Activated T-helper 17 cell treated with anti-CD3 and anti-CD28 coated beads, Interleukin-2, amount 50 U/mL, for 72 hours (primary cell): ENCODE results near the gene RGS6. TPM values are rescaled to one million over a fixed set of nuclear protein-coding genes. Genes with fewer than 3 reads are reported as not detected.

ENCODE experiments used
- ATAC-seq: fragments of 150-1000 bp; cut with Tn5 transposase; replicated peaks from 2 replicates; pipeline ENCODE4 v1.10.0; 2021; ENCODE audit warnings: mild to moderate bottlenecking, moderate library complexity
- H3K27ac Mint-ChIP-seq: one replicate; pipeline ENCODE4 v1.8.0; 2022; ENCODE audit warnings: mixed read lengths
- H3K27me3 Mint-ChIP-seq: one replicate; pipeline ENCODE4 v1.8.0; 2022; ENCODE audit warnings: mixed read lengths
- H3K36me3 Mint-ChIP-seq: one replicate; pipeline ENCODE4 v1.8.0; 2022; ENCODE audit warnings: low read depth, mild to moderate bottlenecking, mixed read lengths
- H3K4me1 Mint-ChIP-seq: one replicate; pipeline ENCODE4 v1.8.0; 2022; ENCODE audit warnings: mixed read lengths
- H3K4me3 Mint-ChIP-seq: one replicate; pipeline ENCODE4 v1.8.0; 2022; ENCODE audit warnings: mild to moderate bottlenecking, mixed read lengths
- H3K9me3 Mint-ChIP-seq: one replicate; pipeline ENCODE4 v1.8.0; 2022; ENCODE audit warnings: mixed read lengths
- total RNA-seq, 2 donors: library from RNA; stranded (reverse); gene quantifications; one replicate each; pipeline ENCODE4 v1.2.3, GENCODE V29; 2022

RGS6 gene
- total RNA-seq, 2 donors from 2014 or later: 1.5 to 1.6 TPM

DNA sequence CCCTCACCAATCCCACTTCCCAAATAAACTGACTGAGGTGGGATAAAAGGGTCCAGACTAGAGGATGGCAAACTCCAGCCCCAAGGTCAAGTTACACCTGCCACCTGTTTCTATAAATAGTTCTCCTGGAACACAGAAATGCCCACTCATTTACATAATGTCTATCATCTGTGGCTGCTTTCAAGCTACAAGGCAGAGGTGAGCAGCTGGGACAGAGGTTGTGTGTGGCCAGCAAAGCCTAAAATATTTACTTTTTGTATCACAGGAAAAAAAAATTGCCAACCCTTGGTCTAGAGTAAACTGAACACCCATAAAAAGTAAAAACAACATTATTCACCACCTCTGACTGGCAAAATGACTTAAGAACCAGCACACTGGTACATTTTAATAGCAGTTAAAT is 269.4 kb downstream of the RGS6 start:
- peaks cover 17% of the 10 kb centered on the region for H3K27me3 Mint-ChIP-seq
- no peak overlapping the region for H3K4me3 Mint-ChIP-seq
- no peak overlapping the region for H3K27ac Mint-ChIP-seq
- no peaks in the 10 kb centered on the region for H3K36me3 Mint-ChIP-seq
- no peaks in the 10 kb centered on the region for H3K4me1 Mint-ChIP-seq
- peaks cover 5% of the 10 kb centered on the region for H3K9me3 Mint-ChIP-seq
- no peak for ATAC-seq

DNA sequence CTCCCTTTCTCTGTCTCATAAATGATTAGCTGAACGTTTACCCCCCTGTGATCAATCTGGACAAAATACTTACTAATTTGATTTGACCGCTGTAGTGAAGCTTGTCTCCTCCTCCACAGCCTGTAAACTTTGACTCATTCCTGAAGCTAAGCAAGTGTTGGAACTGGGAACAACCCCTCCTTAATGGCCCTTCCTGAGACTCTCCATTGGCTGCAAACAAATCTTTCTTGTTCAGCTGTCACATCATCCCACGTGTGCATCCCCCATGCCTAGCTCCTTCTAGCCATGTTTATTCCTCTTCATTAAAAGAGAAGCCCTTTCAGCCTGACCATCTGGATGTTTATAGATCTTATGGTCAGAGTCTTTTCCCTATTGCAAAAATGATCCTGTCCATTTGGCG is 281.2 kb downstream of the RGS6 start:
- Mint-ChIP-seq H3K4me3 (no peak overlapping the region), H3K4me1 (no peaks in the 10 kb centered on the region), H3K9me3 (peaks cover 3% of the 10 kb centered on the region), H3K27ac (no peak overlapping the region), H3K36me3 (no peaks in the 10 kb centered on the region), H3K27me3 (peaks cover 29% of the 10 kb centered on the region)
- no peak for ATAC-seq

DNA sequence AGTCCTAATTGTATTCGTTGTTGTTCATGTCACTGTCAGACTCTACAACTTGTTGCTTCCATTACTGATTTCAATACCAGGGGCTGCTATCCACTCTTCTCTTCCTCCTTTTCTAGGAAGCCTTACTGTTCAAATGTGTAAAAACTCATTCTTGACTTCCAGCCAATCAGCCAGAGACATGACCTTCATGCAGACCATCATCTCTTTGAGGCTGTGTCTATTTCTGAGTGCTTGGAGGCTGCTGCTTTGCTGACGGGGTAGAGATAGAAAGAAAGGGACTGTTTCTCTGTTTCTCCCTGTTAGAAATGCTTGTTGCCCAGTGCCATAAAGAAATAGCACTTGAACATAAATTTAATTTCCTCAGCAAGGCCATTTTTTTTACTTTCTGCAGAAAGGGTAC is 282.9 kb downstream of the RGS6 start:
- Mint-ChIP-seq H3K9me3 (peaks cover 3% of the 10 kb centered on the region), H3K36me3 (no peaks in the 10 kb centered on the region), H3K27me3 (peaks cover 29% of the 10 kb centered on the region), H3K27ac (no peak overlapping the region), H3K4me1 (no peaks in the 10 kb centered on the region), H3K4me3 (no peak overlapping the region)
- ATAC-seq: no peak

DNA sequence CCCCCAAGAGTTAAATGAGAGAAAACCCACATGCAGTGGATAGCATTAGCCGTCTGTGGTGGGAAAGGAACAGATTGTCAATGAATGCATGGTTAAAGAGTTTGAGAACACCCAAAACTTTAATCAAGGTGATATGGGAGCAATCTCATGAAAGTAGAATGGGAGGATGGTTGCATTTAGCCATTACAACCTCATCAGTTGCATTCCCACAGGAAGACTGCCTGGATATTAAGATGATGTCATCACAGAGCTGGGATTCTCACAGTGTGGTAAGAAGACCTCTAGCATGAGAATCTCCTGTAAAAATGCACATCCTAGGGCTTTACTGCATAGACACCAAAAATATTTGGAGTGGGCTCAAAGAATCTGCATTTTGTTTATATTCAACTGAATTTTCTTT is 284.9 kb downstream of the RGS6 start:
- no peaks in the 10 kb centered on the region for H3K36me3 Mint-ChIP-seq
- H3K27me3 Mint-ChIP-seq: peaks cover 24% of the 10 kb centered on the region
- no peak for ATAC-seq
- H3K4me1 Mint-ChIP-seq: no peaks in the 10 kb centered on the region
- peaks cover 11% of the 10 kb centered on the region for H3K9me3 Mint-ChIP-seq
- no peak overlapping the region for H3K4me3 Mint-ChIP-seq
- H3K27ac Mint-ChIP-seq: no peak overlapping the region

DNA sequence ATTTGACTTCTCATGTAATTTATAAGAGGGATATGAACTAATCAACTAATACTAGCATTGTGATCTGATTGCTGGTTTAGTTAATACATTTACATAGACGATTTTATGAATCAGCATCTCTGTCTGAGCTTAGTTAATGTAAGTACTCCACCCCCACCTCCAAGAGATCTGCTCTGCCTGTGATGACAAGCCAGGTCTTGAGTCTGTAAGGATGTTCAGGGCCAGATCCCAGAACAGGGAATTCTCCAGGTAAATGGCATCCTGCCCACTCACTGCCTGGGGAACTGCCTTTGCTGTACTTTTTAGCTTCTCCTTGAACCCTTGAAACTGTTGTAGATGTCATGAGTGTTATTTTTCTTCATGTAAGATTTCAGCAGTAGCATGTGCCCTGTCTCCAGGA is 289.8 kb downstream of the RGS6 start:
- Mint-ChIP-seq H3K36me3 (no peaks in the 10 kb centered on the region), H3K4me3 (no peak overlapping the region), H3K27ac (no peak overlapping the region), H3K27me3 (peaks cover 7% of the 10 kb centered on the region), H3K9me3 (peaks cover 7% of the 10 kb centered on the region), H3K4me1 (no peaks in the 10 kb centered on the region)
- no peak for ATAC-seq

DNA sequence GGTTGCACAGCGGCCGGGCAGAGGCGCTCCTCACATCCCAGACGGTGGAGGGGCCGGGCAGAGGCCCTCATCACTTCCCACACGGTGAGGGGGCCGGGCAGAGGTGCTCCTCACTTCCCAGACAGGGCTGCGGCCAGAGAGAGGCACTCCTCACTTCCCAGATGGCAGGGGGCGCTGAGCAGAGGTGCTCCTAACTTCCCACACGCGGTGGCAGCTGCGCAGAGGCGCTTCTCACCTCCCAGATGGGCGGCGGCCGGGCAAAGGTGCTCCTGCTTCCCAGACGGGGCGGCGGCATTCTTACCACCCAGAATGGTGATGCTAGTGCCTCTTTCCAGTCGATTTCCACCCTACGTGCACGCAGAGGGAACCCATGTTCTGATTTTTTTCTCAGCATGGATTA is 304.4 kb downstream of the RGS6 start:
- H3K36me3 Mint-ChIP-seq: no peaks in the 10 kb centered on the region
- H3K27ac Mint-ChIP-seq: no peak overlapping the region
- H3K4me1 Mint-ChIP-seq: no peaks in the 10 kb centered on the region
- no peaks in the 10 kb centered on the region for H3K9me3 Mint-ChIP-seq
- peaks cover 16% of the 10 kb centered on the region for H3K27me3 Mint-ChIP-seq
- ATAC-seq: no peak
- H3K4me3 Mint-ChIP-seq: no peak overlapping the region

DNA sequence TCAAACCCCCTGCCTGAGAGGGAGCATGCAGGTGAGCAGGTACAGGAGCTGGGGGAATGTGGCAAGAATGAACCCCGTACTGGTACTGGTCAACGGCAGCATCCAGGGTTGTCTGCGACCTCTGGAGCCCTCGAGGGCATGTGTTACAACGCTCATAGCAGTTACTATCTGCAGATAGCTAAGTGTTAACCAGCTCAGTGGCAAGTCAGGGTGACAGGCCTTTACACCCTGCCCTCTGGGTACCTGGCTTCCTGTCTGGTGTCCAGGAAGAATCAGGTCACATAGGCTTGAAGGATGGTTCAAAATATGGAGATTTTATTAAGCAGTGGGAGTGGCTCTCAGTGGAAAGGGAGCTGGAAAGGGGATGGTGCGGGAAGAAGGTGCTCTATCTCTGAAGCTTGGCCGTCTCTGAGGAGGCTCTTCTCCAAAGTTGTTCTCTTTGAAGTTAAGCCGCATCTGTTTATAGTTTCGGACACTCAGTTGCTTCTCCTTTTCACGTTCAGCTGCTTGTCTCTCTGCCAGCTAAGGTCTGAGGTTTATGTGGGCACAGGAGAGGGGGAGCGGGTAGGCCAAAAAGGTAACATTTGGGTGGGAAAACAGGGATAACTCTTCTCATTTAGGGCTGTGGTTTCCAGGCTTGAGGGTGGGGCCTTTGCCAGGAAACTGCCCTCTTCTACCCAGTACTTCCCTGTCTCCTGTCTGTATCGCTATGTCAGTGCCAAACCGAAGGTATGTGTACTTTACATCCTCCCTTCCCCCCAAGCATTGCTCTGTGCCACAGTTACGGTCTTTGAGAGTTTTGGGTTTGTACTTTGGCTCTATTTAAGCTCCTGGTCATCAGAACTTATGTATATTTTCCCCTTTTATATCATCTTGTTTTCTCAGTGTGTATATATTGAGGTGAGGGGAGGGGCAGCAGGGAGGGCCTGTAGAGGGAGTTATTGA is 305.8 kb downstream of the RGS6 start:
- no peak overlapping the region for H3K4me3 Mint-ChIP-seq
- H3K27ac Mint-ChIP-seq: no peak overlapping the region
- H3K4me1 Mint-ChIP-seq: no peaks in the 10 kb centered on the region
- no peaks in the 10 kb centered on the region for H3K9me3 Mint-ChIP-seq
- peaks cover 15% of the 10 kb centered on the region for H3K27me3 Mint-ChIP-seq
- H3K36me3 Mint-ChIP-seq: no peaks in the 10 kb centered on the region
- no peak for ATAC-seq

DNA sequence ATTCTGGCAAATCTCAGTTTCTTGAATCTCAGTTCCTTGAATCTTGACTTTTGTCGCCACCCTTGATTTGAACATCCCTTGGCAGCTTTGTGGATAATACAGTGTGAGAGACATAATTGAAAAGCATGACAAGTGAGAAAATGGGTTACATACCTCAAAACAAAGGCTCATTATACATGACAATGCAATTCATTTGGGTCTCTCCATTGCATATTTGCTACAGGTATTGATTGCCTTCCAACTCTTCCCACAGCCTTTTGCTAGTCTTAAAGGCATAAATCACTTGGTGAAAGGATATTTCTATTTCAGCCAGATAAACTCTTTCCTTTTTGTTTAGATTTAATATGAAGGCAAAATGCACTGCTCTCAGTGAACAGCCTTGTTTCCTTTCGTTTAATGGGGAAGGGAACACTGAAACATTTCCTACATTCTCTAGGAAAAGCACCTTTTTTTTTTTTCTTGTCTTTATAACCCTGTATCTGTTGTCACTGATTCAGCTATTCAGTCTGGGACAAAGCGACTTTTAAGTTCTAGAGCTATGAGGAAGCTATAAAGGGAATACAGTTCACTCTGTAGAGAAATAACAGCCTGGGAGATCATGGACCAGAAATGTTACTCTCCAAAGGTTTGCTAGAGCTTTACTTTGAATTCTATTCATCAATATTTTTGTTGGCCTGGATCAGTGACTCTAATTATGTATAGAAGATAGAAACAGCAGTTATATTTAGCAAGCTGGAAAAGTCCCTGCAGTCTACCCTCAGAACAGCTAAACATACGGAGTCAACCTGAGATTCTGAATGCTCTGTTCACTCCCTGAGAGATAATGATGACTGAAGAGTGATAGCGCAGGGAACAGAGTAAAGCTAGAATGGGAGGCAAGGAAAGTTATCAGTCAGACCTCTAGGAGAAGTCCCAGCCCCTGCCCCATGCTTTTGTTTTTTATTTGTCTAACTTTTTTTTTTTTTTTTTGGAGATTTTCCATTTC is 311.4 kb downstream of the RGS6 start:
- no peak overlapping the region for H3K4me3 Mint-ChIP-seq
- H3K27ac Mint-ChIP-seq: no peak overlapping the region
- peaks cover 12% of the 10 kb centered on the region for H3K9me3 Mint-ChIP-seq
- H3K36me3 Mint-ChIP-seq: no peaks in the 10 kb centered on the region
- H3K27me3 Mint-ChIP-seq: peaks cover 40% of the 10 kb centered on the region
- no peak for ATAC-seq
- no peaks in the 10 kb centered on the region for H3K4me1 Mint-ChIP-seq

DNA sequence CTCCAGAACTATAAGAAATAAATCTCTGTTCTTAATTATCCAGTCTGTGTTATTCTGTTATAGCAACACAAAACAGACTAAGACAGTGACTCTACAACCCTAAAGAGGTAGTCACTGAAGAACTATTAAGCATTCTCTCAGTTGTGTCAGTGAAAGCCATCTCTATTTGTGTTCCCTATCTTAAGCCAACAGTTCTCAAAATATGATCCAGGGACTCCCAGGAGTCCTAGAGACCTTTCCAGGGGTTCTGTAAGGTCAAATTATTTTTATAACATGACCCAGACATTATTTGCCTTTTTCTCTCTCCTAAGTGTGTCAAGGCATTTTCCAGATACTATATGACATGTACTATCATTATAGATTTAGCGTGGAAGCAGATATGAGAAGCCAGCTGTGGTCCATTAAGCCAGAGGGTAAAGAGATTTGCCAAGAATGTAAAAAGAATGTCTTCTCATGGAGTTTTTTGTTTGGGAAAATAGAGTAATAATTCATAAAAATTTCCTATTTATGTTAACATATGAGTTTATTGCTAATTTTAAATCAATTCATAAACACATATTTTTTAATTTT is 315.8 kb downstream of the RGS6 start:
- no peak overlapping the region for H3K27ac Mint-ChIP-seq
- H3K27me3 Mint-ChIP-seq: peaks cover 43% of the 10 kb centered on the region
- no peak overlapping the region for H3K4me3 Mint-ChIP-seq
- H3K9me3 Mint-ChIP-seq: peaks cover 12% of the 10 kb centered on the region
- ATAC-seq: no peak
- H3K4me1 Mint-ChIP-seq: no peaks in the 10 kb centered on the region
- no peaks in the 10 kb centered on the region for H3K36me3 Mint-ChIP-seq

DNA sequence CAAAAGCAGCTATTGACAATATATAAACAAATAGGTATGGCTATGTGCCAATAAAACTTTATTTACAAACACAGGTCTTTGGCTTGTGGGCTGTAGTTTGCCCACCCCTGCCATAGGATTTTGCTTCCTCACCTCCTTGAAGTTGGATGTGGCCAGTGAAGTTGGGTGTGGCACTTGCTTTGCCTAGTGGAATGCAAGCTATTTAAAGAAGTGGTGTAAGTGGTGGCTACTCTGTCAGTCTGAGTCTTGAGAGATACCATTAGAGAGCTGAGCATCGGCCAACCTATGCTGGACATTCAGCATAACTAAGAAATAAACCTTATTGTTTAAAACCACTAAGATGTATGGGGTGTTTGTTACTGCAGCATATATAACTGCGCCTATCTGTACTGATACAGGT is 321.3 kb downstream of the RGS6 start:
- no peak overlapping the region for H3K4me3 Mint-ChIP-seq
- no peak for ATAC-seq
- peaks cover 13% of the 10 kb centered on the region for H3K27me3 Mint-ChIP-seq
- peaks cover 4% of the 10 kb centered on the region for H3K4me1 Mint-ChIP-seq
- H3K27ac Mint-ChIP-seq: no peak overlapping the region
- no peaks in the 10 kb centered on the region for H3K9me3 Mint-ChIP-seq
- H3K36me3 Mint-ChIP-seq: no peaks in the 10 kb centered on the region

DNA sequence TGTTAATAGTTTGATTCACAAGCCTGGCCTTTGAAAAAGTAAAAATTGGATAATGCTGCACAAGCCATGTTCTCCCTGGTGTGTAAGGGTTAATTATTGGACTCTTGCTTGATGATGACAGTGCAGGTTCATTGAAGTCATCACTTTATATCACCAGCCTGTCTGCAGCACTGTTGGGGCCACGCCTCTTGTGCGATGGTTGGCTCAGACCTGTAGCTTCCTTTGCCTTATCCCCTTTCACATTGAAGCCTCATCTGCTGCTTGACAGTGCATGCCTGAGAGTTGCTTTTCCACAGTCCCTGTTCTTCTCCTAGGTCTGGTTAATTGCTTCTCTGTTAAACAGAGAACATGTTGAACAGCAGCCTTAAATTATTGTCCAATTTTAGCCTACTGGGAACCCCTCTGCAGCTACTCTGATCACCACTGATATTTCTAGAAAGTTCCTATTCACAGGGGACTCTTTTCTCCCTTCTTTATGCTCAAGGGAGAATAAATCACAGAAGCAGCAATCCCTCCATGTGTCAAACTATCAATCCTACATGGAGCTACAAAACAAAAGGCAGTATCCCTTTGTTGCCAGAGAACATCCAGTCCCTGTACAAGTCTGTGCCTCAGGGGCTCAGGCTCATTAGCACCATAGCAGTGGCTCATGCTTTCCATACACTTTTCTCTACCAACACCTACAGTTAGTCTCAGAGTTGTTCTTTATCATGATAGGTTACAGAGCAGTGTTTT is 322.1 kb downstream of the RGS6 start:
- Mint-ChIP-seq H3K9me3 (no peaks in the 10 kb centered on the region), H3K4me3 (no peak overlapping the region), H3K27ac (peak overlapping the region; percentile 21), H3K27me3 (peaks cover 7% of the 10 kb centered on the region), H3K4me1 (peaks cover 4% of the 10 kb centered on the region), H3K36me3 (no peaks in the 10 kb centered on the region)
- no peak for ATAC-seq

DNA sequence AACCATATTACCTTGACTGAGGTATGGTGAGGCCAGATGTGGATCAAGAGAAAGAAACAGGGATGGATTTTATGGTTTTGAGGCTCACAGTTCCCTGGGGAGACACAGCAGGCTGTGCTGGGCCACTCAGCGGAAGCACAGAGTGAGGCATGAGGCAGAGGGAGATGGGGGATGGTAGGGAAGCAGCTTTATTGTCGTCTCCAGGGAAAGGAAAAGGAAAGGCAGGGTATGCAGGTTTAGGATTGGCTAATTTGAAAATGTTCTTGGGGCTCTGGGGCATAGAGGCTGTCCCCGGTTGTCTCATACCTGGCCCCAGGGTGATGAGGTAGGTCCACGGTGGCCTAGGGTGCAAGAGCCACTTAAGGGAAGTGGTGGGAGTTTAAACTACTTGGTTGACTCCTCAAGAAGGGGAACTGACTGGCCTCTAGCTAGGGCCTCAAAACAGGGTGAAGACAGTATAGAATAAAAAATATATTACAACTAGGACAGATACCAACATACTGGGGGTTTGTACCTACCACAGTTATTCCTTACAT is 322.8 kb downstream of the RGS6 start:
- H3K36me3 Mint-ChIP-seq: no peaks in the 10 kb centered on the region
- ATAC-seq: peak; percentile 34
- H3K27ac Mint-ChIP-seq: peak overlapping the region; percentile 21
- peaks cover under 1% of the 10 kb centered on the region for H3K9me3 Mint-ChIP-seq
- peaks cover 6% of the 10 kb centered on the region for H3K27me3 Mint-ChIP-seq
- H3K4me3 Mint-ChIP-seq: no peak overlapping the region
- H3K4me1 Mint-ChIP-seq: peaks cover 4% of the 10 kb centered on the region

DNA sequence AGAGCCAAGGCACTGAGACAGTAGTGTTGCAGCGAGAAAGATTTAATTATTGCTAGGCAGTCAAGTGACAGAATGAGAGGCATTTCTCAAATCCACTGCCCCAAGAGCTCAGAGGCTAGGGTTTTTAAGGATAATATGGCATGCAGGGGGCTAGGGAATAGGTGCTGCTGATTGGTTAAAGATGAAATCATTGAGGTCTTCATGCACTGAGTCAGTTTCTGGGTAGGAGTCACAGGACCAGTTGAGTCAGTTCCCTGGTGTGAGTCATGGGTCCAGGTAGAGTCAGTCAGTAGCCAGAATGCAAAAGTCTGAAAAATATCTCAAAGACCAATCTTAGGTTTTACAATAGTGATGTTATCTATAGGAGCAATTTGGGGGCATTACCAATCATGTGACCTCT is 323.8 kb downstream of the RGS6 start:
- H3K4me3 Mint-ChIP-seq: no peak overlapping the region
- H3K27me3 Mint-ChIP-seq: peaks cover 17% of the 10 kb centered on the region
- peaks cover 4% of the 10 kb centered on the region for H3K4me1 Mint-ChIP-seq
- peaks cover 9% of the 10 kb centered on the region for H3K9me3 Mint-ChIP-seq
- peak; percentile 97 for ATAC-seq
- no peaks in the 10 kb centered on the region for H3K36me3 Mint-ChIP-seq
- H3K27ac Mint-ChIP-seq: no peak overlapping the region

DNA sequence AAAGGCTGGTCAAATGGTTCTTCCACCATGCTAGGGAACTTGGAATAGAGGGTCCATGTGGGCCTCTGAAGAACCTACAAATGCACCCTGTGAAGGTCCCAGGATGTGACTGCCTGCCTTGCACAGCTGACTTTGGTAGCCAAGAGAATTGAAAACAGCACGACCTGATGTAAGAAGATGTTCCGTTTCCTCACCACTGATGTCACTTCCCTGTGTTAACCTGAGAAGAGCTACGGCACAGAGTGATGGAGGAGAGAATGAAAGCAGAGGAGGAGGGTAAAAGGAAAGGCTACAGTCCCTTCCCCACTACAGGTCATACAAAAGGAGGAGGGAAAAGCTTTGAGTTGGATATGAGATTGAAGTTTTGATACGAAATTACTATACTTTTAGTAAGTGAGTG is 328.8 kb downstream of the RGS6 start:
- peaks cover 21% of the 10 kb centered on the region for H3K27me3 Mint-ChIP-seq
- H3K4me3 Mint-ChIP-seq: no peak overlapping the region
- H3K36me3 Mint-ChIP-seq: no peaks in the 10 kb centered on the region
- H3K27ac Mint-ChIP-seq: no peak overlapping the region
- peaks cover 14% of the 10 kb centered on the region for H3K9me3 Mint-ChIP-seq
- H3K4me1 Mint-ChIP-seq: no peaks in the 10 kb centered on the region
- no peak for ATAC-seq
